ENCODE data around the gene MTHFD2. TPM values are rescaled to one million over a fixed set of nuclear protein-coding genes. Genes with fewer than 3 reads are reported as not detected.

MTHFD2 gene
- 100 to 1,000 TPM; 384 to 480 TPM for total RNA-seq

DNA sequence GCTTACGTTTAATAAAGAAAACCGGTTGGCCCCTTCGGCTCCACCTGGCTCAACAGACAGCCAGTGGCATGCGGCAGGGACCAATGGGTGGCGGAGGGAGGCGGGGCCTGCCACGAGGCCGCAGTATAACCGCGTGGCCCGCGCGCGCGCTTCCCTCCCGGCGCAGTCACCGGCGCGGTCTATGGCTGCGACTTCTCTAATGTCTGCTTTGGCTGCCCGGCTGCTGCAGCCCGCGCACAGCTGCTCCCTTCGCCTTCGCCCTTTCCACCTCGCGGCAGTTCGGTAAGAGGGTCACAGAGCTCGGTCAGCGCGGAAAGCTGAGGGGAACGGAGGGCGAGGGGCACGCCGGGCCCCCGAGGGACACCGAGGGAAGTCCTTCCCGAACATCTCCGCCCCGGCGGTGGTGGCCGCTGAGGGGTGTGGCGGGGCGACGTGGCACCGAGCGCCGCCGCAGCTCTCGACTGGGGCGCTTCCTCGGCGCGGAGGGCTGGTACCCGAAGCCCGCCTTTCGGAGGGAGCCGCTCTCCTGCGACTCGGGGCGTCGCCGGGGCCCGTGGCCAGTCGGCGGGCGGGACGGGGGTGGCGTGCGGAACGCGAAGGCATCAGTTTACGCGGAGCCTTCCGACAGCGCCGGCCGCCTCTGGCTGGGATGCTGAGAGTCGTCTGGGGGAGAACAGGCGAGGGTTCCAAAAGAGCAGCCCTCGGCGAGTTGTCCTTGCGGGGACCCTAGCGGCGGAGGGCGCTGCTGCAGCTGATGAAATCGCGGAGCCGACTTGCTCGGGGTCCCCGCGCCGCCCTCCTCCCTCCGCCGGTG lies at the start of gene MTHFD2:
TSS of gene MTHFD2 (plus strand) at position 155 of the 814 bp plus-strand sequence. CDS start at position 182, 27 bp downstream.
- Mint-ChIP-seq H3K27ac (peak within 1 kb of the TSS; percentile 98 to 100), H3K27me3 (no peaks in the 10 kb centered on the region), H3K9me3 (no peaks in the 10 kb centered on the region), H3K4me1 (ENCODE audit: low read depth in 2 of 2) (peaks cover 43 to 44% of the 10 kb centered on the region in 2 donors), H3K4me3 (peak within 1 kb of the TSS; percentile 99), H3K36me3 (peaks cover 34% of the 10 kb centered on the region)
- DNase-seq (ENCODE audit: low spot score) (peak; percentile 98), ATAC-seq (peak; percentile 95 to 96)

DNA sequence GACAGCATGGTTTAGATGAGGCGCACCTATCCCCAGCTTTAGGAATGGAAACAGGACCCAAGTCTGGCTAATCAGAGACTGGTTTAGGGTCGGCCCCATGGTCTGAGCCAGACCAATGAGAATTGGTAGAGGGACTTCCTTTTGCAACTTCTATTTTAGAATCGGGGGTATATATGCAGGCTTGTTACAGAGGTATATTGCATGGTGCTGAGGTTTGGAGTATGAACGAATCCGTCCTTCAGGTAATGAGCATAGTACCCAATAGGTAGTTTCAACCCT lies 49.2 kb upstream of the MTHFD2 start:
- H3K36me3 Mint-ChIP-seq, result peaks cover 13% of the 10 kb centered on the region
- peaks cover 9% of the 10 kb centered on the region in 2 donors for H3K4me1 Mint-ChIP-seq (ENCODE audit: low read depth in 2 of 2)

DNA sequence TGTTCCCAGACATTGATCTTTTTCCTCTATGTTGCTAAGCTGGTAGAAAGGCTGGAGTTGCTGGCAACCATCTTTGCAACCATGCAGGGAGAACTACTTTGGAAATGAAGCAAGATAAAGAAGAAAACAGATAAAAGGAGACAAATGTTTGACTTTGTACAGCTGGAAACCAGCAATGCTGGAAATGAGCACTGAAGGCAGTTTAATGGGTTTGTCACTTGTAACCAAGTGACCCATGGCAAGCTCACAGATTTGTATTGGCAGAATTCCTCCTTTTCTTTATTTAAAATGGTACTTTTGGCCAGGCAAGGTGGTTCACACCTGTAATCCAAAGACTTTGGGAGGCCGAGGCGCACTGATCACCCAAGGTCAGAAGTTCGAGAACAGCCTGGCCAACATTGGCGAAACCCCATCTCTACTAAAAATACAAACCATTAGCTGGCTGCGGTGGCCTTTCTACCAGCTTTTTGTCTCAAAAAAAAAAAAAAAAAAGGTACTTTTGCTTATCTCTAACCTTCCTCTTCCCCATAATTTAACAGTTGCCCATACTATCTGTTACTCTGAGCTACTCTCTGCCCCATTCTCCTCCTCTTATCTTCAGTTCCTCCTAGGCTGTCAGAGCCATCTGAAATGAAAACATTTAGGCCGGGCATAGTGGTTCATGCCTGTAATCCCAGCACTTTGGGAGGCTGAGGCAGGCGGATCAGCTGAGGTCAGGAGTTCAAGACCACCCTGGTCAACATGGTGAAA lies 48.7 kb upstream of the MTHFD2 start:
- Mint-ChIP-seq H3K27ac (peak overlapping the region in 1 of 2 donors; percentile 24), H3K27me3 (no peaks in the 10 kb centered on the region), H3K4me3 (no peak overlapping the region), H3K9me3 (no peaks in the 10 kb centered on the region), H3K4me1 (ENCODE audit: low read depth in 2 of 2) (peaks cover 9% of the 10 kb centered on the region in 2 donors), H3K36me3 (peaks cover 13% of the 10 kb centered on the region)
- ATAC-seq (no peak), DNase-seq (ENCODE audit: low spot score) (no peak)

More for the DNA sequence above, 49.2 kb upstream of the MTHFD2 start:
- Mint-ChIP-seq H3K4me3 (no peak overlapping the region), H3K27ac (no peak overlapping the region), H3K9me3 (no peaks in the 10 kb centered on the region), H3K27me3 (no peaks in the 10 kb centered on the region)
- DNase-seq (ENCODE audit: low spot score) (no peak), ATAC-seq (no peak)

DNA sequence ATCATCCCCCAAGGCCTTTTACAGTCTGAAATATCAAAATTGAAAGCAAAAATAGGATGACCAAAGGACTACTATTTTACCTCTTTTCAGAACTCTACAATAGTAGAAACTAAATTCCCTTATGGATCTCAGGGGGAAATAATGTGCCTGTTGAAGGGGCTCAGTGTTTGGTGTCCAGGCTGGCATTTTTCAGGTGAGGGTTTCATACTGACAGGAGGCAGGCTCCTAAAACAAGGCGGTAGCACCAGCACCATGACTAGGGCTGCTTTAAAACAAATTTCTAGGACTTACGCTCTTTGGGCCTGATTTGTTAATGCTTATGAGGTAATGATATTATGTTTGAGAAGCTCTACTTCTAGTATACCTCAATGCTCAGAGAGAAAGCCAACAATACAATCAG lies 45.5 kb upstream of the MTHFD2 start:
- Mint-ChIP-seq H3K36me3 (peaks cover 13% of the 10 kb centered on the region), H3K27ac (peak overlapping the region; percentile 55 to 61)
- no peak for DNase-seq (ENCODE audit: low spot score)

DNA sequence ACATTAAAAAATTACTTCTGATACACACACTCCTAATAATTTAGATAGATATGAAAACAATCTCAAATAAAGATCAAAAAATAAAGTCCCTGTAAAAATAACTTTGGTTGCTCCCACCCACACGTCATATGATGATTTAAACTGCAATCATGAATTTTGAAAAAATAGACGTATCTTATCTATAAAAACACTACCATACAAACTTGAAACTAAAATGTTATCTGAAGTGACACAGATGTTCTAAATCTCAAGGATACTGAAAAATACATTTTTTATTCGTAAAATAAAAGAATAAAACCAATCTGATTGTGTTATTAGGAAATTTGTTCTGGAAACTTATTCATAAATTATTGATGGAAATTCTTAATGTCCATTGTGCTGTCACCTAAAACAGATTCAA lies 42.6 kb upstream of the MTHFD2 start:
- Mint-ChIP-seq H3K9me3 (no peaks in the 10 kb centered on the region), H3K4me1 (ENCODE audit: low read depth in 2 of 2) (peaks cover 6 to 9% of the 10 kb centered on the region in 2 donors), H3K27ac (peak overlapping the region in 1 of 2 donors; percentile 18), H3K36me3 (peaks cover 19% of the 10 kb centered on the region), H3K27me3 (no peaks in the 10 kb centered on the region), H3K4me3 (no peak overlapping the region)
- ATAC-seq (no peak), DNase-seq (ENCODE audit: low spot score) (no peak)

More for the DNA sequence above, 45.5 kb upstream of the MTHFD2 start:
- no peak for ATAC-seq
- Mint-ChIP-seq H3K27me3 (no peaks in the 10 kb centered on the region), H3K4me1 (ENCODE audit: low read depth in 2 of 2) (peaks cover 5 to 9% of the 10 kb centered on the region in 2 donors), H3K9me3 (no peaks in the 10 kb centered on the region), H3K4me3 (no peak overlapping the region)

DNA sequence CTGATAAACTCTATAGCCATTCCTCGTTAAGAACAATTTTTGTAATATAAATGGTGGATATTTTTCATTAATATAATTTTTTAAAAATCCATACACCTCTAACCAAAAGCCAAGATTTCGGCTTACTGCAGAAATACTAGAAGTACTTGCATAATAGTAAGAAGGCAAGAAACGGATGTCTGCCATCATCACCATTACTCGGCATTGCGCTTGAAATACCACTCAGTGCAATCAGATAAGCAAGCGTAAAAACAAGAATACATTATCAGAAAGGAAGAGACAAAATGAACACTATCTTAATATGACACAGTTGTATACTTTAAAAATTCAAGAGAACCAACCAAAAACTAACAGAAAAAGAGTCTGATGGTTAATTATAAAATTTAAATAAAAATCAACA lies 35.5 kb upstream of the MTHFD2 start:
- H3K27ac Mint-ChIP-seq, result no peak overlapping the region
- DNase-seq (ENCODE audit: low spot score) (no peak), ATAC-seq (no peak)
- H3K27me3 Mint-ChIP-seq, result no peaks in the 10 kb centered on the region
- H3K36me3 Mint-ChIP-seq, result peaks cover 35% of the 10 kb centered on the region
- peaks cover 7 to 16% of the 10 kb centered on the region in 2 donors for H3K4me1 Mint-ChIP-seq (ENCODE audit: low read depth in 2 of 2)
- no peaks in the 10 kb centered on the region for H3K9me3 Mint-ChIP-seq
- no peak overlapping the region for H3K4me3 Mint-ChIP-seq

DNA sequence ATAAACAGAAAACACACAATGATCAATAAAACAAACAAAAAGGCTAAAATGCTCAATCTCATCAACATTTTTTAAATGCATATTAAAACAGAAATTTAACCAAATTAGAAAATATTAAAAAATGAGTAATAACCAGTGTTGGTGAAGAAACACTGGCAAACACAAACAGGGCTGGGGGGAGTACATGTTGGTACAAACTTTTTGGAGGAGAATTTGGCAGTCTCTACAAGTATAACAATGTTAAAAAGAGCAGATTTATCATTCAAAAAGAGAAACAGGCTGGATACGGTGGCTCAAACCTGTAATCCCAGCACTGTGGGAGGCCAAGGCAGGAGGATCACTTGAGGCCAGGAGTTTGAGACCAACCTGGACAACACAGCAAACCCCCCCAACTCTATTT lies 33.7 kb upstream of the MTHFD2 start:
- peaks cover 38% of the 10 kb centered on the region for H3K36me3 Mint-ChIP-seq
- DNase-seq (ENCODE audit: low spot score) (no peak), ATAC-seq (no peak)
- no peaks in the 10 kb centered on the region for H3K27me3 Mint-ChIP-seq
- H3K4me3 Mint-ChIP-seq, result no peak overlapping the region
- peaks cover 14 to 18% of the 10 kb centered on the region in 2 donors for H3K4me1 Mint-ChIP-seq (ENCODE audit: low read depth in 2 of 2)
- H3K9me3 Mint-ChIP-seq, result no peaks in the 10 kb centered on the region
- H3K27ac Mint-ChIP-seq, result no peak overlapping the region

DNA sequence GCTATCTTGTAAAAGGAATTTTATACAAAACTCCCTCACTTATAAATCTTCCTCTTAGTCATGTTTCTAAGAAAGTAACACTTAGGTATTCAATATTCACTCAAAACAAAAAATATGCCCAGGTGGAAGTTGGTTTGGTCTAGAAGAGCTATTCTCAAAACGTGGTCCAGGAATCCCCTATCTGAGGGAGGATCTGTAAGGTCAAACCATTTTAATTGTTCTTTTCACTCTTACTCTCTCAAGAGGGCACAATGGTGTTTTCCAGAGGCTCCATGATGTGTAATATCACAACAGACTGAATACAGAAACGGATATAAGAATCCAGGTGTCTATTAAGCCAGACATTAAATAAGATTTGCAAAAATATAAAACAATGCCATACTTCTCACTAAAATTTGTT lies 29.7 kb upstream of the MTHFD2 start:
- Mint-ChIP-seq H3K9me3 (no peaks in the 10 kb centered on the region), H3K36me3 (peaks cover 38% of the 10 kb centered on the region), H3K4me1 (ENCODE audit: low read depth in 2 of 2) (peaks cover 23 to 29% of the 10 kb centered on the region in 2 donors), H3K4me3 (peak overlapping the region; percentile 38), H3K27ac (peak overlapping the region; percentile 70 to 79), H3K27me3 (no peaks in the 10 kb centered on the region)
- no peak for DNase-seq (ENCODE audit: low spot score)
- peak in 1 of 2 donors; percentile 58 for ATAC-seq

DNA sequence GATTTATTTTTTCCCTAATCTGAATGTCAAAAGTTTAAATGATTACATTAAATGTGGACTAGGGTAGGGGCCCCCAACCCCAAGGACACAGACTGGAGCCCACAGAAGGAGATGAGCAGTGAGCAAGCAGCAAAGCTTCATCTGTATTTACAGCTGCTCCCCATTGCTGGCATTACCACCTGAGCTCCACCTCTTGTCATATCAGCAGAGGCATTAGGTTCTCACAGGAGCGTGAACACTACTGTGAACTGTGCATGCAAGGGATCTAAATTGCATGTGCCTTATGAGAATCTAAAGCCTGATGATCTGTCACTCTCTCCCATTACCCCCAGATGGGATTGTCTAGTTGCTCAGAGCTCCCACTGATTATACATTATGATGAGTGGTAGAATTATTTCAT lies 23.5 kb upstream of the MTHFD2 start:
- peaks cover 40 to 43% of the 10 kb centered on the region in 2 donors for H3K4me1 Mint-ChIP-seq (ENCODE audit: low read depth in 2 of 2)
- peak overlapping the region; percentile 82 to 93 for H3K27ac Mint-ChIP-seq
- H3K9me3 Mint-ChIP-seq, result no peaks in the 10 kb centered on the region
- H3K36me3 Mint-ChIP-seq, result peaks cover 23% of the 10 kb centered on the region
- DNase-seq (ENCODE audit: low spot score), result no peak
- no peaks in the 10 kb centered on the region for H3K27me3 Mint-ChIP-seq
- no peak for ATAC-seq
- H3K4me3 Mint-ChIP-seq, result peak overlapping the region; percentile 85

DNA sequence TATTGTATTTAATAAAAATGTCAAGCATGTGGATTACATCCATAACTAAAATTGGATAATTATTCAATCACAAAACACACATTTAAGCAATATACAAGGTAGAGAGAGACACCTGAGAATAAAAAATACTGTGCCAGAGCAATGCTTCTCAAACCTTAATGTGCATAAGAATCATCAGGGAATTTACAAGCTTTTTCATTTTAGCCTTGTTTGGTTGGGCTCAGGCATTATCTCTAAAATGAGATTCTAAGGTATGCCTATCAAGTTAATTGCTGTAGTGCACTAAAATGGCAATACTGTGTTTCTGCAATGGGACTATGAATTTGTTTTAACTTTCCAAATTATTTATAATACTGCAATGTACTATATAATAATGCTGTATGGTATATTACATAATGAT lies 20.7 kb upstream of the MTHFD2 start:
- peaks cover 15% of the 10 kb centered on the region for H3K36me3 Mint-ChIP-seq
- H3K27me3 Mint-ChIP-seq, result no peaks in the 10 kb centered on the region
- H3K9me3 Mint-ChIP-seq, result no peaks in the 10 kb centered on the region
- ATAC-seq, result no peak
- H3K4me3 Mint-ChIP-seq, result peak overlapping the region; percentile 85
- H3K27ac Mint-ChIP-seq, result peak overlapping the region; percentile 82 to 93
- DNase-seq (ENCODE audit: low spot score), result no peak
- peaks cover 39 to 40% of the 10 kb centered on the region in 2 donors for H3K4me1 Mint-ChIP-seq (ENCODE audit: low read depth in 2 of 2)

DNA sequence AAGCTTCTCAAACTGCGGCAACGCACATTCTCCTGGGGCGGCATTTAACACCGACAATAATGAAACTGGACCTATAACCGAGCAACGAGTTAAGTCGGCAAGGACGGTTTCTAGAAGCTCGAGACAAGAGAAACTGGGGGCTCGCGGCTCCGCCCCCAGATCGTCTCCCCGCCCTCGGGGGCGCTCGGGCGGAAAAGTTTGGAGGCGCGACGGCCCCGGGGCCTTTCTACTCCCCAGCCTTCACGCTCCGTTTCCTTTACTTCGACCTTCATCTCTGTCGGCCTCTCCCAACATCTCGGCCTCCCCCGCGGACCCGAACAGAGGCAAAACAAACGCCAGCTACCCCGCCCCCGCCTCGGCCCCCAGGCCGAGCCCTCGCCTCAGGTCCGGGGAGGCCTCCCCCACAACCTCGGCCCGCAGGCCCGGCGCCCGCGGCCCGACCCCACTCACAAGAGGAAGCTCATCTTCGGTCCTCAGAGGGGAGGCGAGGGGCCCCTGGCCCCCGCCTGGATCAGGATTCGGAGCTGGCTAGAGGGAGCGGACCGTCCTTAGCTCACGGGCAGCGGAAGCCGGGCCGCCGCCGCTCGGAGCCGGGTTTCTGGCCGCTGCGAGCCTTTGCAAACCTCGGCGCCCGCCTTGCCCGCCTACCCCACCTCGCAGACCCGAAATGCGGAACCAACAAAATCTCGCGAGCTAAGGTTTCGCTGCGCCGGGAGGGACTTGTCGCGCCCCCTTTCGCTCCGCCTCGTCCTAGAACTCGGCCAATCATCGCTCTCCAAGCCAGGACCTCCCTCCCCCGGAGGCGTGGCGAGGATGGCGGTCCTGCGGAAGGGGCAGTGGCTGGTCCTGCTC lies 20.0 kb upstream of the MTHFD2 start, which contains the start of gene MOB1A:
TSS of gene MOB1A (minus strand) at position 669 of the 852 bp plus-strand sequence. CDS start at position 464, 205 bp downstream.
- peak within 1 kb of the TSS; percentile 82 to 93 for H3K27ac Mint-ChIP-seq
- ATAC-seq, result peak; percentile 97
- H3K9me3 Mint-ChIP-seq, result no peaks in the 10 kb centered on the region
- peaks cover 15% of the 10 kb centered on the region for H3K36me3 Mint-ChIP-seq
- H3K27me3 Mint-ChIP-seq, result no peaks in the 10 kb centered on the region
- peaks cover 34 to 36% of the 10 kb centered on the region in 2 donors for H3K4me1 Mint-ChIP-seq (ENCODE audit: low read depth in 2 of 2)
- H3K4me3 Mint-ChIP-seq, result peak within 1 kb of the TSS; percentile 85
- peak; percentile 99 for DNase-seq (ENCODE audit: low spot score)

DNA sequence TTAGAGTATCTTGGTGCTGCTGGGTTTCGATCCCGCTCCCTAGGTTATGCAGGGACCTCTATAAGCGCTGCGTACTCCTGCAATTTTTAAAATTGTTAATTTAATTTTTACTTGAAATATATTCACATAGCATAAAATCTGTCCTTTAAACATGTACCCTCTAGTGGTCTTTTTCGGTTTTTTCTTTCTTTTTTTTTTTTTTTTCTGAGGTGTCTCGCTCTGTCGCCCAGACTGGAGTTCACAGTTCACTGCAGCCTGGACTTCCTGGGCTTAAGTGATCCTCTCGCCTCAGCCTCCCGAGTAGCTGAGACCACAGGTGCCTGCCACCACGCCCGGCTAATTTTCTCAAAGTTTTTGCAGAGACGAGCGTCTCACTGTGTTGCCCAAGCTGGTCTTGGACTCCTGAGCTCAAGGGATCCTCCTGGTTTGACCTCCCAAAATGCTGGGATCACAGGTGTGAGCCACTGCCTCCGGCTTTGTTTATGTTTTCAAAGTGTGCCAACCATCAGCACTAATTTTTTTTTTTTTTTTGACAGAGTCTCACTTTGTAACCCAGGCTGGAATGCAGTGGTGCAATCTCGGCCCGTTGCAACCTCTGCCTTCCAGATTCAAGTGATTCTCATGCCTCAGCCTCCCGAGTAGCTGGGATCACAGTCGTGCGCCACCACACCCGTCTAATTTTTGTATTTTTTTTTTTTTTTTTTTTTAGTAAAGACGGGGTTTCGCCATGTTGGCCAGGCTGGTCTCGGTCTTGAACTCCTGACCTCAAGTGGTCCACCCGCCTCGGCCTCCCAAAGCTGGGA lies 19.2 kb upstream of the MTHFD2 start:
- no peaks in the 10 kb centered on the region for H3K9me3 Mint-ChIP-seq
- ATAC-seq (peak; percentile 1 to 12), DNase-seq (ENCODE audit: low spot score) (no peak)
- H3K4me3 Mint-ChIP-seq, result peak overlapping the region; percentile 85
- H3K27ac Mint-ChIP-seq, result peak overlapping the region; percentile 82 to 93
- H3K27me3 Mint-ChIP-seq, result no peaks in the 10 kb centered on the region
- peaks cover 15% of the 10 kb centered on the region for H3K36me3 Mint-ChIP-seq
- peaks cover 40 to 41% of the 10 kb centered on the region in 2 donors for H3K4me1 Mint-ChIP-seq (ENCODE audit: low read depth in 2 of 2)

DNA sequence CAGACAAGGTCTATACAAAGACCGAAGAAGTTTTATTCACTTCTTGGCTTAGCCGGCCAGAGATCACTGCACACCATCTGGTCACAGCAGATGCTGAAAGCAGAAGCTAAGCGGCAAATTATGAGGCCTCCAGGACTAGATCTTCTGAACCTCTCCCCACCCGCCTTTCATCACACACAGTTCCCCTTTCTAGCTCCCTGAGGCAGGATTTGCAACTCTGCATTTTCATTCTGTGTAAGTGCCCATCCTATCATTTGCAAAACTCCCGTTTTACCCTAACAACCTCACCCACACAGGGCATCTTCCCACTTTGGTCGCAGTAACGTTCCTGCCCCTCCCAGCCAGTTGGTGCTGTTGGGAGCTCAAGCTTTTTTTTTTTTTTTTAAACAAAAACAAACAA lies 16.7 kb upstream of the MTHFD2 start:
- Mint-ChIP-seq H3K4me1 (ENCODE audit: low read depth in 2 of 2) (peaks cover 39 to 41% of the 10 kb centered on the region in 2 donors), H3K27ac (peak overlapping the region; percentile 69 to 92), H3K9me3 (no peaks in the 10 kb centered on the region), H3K36me3 (peaks cover 12% of the 10 kb centered on the region), H3K4me3 (peak overlapping the region; percentile 57), H3K27me3 (no peaks in the 10 kb centered on the region)
- DNase-seq (ENCODE audit: low spot score) (no peak), ATAC-seq (no peak)
